Measurements from ENCODE around the gene RPTN.
"Not testable (repeated sequence)": the region's sequence is repeated elsewhere in the genome, so short reads cannot be mapped to it uniquely, and the experiment has no call there.

RPTN gene

DNA sequence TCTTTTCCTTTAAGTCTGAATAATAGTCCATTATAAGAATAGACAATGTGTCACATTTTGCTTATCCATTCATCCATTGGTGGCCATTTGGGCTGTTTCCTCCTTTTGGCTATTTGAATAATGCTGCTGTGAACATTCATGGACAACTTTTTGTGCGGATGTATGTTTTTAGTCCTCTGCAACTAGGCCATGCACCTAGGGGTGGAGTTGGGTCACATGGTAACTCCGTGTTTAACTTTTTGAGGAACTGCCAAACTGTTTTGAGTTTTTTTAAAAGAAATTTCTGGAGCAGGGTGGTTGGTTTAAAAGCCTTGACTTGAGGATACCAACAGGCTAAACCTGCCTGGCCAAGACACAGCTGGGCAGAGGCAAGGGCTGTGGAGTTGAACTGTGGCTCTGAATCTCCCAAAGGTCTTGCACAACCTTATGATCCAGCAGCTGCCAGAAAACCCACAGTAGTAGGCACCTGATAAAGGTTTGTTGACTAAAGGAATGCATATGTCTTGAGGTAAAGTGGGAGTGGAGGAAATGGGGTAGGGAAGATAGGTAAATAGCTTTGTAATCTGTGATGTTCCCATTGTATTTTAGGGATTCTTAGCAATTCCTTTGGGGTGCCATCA is 5.6 kb upstream of the RPTN start:
- DNase-seq, result no peak

DNA sequence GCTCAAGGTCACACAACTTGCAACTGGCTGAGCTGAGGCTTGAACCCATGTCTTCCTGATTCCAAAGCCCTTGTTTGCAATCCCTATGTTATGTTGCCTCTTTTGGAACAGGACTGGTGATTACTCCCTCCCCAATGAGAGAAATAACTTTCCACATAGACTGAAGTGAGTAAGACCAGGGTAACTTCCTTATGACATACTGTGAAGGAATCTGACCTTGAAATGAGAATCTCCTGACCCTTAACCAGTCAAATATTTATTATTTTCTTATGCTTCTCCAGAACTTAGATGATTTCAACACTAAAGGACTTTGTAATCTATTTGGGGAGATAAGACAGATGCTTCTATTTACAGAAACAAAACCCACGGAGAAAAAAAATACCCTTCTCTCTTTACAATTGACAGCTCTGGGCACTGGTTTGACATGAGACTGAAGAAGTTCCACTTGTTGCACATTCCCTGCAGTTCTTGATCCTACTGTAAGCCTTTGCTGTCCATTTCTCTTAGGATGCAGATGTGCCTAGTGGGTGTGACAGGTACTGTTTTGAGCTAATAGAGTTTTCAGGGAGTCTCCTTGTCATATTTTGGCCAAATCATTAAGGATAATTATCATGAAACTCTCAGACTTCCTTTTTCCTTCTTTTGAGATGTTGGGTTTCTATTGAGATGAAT is 3.9 kb upstream of the RPTN start:
- no peak for DNase-seq

DNA sequence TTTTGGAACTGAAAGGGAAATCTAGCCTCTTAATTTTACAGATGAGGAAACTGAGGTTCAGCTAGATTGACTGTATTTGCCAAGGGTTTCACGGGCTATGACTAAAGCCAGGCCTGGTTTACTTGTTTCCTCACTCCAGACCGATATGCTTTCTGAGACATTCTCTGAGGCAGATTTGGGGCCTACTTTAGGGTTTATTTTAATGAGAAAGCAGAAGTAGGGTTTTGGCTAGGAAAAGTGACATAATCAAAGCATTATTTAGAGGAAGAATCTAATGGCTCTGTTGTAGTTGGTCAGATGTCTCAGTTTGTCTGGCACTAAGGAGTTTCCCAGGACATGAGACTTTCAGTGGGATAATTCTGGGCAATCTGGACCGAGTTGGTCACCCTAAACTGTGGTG is 1.5 kb upstream of the RPTN start:
- no peak for DNase-seq

DNA sequence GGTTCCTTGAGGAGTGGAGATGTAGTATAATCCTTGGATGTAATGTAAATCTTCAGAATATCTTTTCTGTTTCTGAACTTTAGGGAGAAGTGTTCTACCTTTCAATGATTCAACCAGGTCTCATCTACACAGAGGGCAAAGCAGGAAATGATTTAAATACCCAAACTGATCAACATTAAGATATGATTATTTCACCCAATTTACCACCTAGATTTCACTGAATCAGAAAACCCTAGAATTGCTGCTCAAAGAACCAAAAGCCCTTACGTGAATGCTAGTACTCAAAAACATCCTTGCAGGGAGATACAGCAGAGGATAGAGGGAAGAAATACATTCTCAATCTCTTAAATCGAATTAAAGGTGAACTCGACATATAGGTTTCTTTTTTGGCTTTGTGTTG is 5.0 kb downstream of the RPTN start:
- DNase-seq, result no peak

DNA sequence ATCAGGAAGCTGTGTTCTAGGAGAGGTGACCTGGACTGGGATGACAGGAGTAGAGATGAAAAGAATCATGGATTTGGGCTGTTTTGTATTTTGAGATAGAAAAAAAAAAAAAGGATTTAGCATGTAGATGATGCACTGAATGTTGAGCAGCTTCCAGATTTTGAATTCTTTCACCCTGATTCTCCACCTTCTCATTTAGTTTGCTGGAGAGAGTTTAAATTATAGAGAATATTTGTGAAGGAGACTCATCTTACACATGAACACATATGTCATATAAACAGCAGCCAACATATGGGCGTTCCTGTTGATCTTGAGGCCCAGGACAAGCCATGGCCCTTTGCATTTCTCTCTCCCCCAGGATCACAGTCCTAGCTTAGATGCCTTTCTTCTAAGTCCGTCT is 7.4 kb downstream of the RPTN start:
- no peak for DNase-seq

DNA sequence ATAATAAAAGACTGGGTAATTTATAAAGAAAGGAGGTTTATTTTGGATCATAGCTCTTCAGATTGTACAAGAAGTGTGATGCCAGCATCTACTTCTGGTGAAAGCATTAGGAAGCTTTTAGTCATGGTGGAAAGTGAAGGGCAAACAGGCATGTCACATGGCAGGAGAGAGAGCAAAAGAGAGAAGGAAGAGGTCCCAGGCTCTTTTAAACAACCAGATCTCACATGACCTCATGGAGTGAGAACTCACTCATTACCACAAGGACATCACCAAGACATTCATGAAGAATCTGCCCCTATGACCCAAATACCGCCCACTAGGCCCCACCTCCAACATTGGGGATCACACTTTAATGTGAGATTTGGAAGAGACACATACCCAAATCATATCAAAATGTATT is 10.0 kb downstream of the RPTN start:
- DNase-seq, result no peak

DNA sequence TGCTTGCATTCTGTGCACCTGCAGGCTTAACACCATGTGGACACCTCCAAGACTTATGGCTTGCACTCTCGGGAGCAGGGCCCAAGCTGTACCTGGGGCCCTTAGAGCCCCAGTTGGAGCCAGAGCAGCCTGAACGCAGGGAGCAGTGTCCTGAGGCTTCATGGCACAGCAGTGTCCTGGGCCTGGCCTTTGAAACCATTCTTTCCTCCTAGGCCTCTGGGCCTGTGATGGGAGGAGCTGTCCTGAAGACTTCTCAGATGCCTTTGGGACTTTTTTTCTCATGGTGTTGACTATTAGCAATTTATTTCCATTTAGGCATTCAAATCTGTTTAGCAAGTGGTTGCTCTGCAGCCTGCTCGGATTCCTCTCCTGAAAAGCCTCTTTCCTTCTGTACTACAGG is 11.0 kb downstream of the RPTN start:
- DNase-seq, result no peak

DNA sequence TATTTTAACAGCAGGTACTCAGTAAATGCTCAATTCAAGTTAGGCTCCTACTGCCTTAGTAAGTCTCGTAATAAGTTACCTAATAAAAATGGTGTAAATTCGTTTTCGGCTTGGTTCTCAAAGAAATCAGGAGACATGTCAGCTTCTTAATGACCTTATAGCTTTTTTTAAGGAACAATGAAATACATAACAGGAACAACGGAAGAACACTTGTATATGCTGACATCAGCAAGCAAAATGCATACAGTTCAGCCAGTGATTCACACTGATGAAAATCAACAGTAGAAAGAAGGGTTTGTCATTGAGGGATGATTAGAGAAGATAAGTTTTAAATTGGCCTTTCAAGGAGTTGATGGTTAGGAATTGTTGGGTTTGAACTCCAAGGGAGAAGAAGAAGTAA is 13.3 kb downstream of the RPTN start:
- DNase-seq, result no peak

DNA sequence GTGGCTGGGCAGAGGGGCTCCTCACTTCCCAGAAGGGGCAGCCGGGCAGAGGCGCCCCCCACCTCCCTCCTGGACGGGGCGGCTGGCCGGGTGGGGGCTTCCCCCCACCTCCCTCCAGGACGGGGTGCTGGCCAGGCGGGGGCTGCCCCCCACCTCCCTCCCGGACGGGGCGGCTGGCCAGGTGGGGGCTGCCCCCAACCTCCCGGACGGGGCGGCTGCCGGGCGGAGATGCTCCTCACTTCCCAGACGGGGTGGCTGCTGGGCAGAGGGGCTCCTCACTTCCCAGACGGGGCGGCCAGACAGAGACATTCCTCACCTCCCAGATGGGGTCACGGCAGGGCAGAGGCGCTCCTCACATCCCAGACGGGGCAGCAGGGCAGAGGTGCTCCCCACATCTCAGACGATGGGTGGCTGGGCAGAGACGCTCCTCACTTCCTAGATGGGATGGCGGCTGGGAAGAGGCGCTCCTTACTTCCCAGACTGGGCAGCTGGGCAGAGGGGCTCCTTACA is 14.3 kb downstream of the RPTN start:
- not testable (repeated sequence) for DNase-seq

DNA sequence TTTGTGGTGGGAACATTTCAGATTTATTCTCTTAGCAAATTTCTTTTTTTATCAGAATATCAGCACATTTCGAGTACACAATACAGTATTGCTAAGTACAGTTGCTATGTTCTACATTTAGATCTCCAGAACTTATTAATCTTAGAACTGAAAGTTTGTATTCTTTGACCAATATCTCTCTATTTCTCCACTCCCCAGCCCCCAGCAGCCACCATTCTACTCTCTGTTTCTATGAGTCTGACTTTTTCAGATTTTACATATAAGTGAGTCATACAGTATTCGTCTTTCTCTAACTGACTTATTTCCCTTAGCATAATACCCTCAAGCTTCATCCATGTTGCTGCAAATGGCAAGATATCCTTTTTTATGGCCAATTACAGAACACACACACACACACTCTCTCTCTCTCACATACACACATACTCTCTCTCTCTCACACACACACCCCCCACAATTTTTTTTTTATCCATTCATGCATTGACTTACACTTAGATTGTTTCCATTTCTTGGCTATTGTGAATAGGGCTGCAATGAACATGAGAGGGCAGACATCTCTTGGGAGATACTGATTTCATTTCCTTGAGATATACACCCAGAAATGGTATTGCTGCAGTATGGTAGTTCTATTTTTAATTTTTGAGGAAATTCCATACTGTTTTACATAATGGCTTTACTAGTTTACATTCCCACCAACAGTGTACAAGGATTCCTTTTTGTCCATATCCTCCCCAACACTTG is 15.7 kb downstream of the RPTN start:
- DNase-seq, result no peak

DNA sequence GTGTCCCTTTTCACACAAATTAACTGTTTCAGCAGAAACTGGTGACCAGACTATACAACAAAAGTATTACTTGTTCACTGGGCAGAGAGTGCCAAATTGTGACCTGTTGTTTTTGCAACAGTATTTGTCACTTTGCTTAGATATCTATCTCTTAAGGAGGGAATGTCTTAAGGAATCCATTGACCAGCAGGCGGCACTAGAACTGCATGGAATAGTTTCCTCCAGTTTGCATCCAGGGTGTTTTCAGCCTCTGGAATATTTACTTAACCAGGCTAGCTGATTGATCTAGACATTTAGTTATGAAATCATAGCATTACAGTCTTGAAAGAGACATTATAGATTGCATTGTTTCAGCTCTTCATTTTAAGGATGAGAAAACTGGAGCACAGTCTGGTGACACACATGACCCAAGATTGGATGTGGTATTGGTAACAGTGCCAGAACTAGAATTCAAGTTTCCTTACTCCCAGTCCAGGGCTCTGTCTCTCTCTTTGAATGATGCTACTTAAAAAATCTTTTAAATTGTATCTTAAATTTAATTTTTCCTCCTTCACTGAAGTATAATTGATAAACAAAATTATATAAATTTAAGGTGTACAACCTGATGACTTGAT is 16.9 kb downstream of the RPTN start:
- peak; percentile 5 for DNase-seq

DNA sequence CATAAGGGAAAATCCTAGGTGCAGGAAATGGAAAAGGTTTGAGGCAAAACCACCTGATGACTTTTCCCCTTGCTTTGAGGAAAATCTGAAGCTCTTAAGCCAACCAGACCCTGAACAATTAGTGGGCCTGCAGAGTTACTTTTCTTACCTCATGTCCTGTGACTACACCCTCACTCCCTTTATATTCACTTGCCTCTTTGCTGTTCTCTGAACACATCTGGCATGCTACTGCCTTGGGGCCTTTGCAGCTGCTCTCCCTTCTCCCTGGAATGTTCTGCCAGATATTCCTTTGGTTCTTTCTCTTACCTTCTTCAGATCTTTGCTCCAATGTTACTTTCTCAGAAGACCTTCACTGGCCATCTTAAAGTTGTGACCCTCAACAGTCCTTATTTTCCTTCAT is 21.8 kb downstream of the RPTN start:
- no peak for DNase-seq

DNA sequence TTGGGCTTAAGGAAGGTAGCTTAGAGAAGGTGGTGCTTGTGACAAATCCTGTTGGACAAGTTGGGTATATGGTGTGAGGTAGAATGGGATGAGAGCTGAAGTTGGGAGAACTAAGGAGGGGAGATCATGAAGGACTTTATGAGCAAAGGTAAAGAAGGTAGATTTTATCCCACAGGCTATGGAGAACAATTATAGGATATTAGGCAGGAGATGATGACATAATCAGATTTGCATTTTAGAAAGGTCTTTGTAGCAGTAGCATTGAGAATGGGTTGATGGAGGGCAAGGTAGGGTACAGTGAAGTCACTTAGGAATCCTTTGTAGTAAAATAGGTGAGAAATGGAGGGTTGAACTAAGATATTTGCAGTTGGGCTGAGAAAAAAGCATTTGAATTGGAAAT is 28.8 kb downstream of the RPTN start:
- no peak for DNase-seq

DNA sequence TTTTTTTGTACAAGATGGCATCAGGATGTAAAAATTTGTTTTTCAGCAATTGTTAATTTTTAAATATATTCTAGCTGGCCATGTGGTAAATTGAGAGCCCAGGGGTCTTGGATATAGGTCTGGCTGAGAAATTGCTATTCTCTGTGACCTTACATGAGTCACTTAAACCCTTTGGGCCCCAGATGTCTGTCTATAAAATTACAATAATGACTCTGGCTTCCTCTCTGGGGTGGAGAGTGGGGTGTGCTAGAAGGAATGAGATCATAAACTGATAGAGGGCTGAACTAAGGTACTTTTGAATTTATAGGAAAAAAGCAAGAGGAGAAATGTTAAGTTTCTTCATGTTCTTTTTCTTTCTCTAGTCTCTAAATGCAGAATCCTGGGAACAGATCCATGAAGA is 31.4 kb downstream of the RPTN start:
- DNase-seq, result no peak

DNA sequence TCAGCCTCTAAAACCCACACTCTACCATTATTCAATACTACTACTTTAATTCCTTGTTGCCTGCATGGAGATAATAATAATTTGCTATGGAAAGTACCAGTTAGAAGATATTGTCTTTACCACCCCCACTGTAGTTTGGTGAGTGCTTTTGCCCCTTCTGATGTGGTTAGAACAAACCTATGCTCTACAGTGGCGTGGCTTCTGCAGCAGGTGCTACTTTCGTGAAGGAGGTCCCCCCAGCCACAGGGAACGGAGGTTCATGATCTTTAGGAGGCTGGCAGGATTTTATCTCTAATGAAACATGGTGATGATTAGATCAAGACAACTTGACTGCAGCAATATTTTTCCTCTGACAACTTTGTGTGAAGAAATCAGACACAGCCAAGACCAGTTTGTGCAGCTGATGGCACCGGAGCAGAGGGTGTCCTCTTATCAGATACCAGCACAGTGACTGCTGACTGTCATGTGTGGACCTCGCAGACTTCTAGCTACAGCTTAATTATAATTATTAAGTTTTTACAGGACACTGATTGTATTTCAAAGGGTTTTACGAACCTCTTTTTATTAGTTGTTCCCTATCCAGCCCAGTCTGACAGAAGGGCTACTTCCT is 33.1 kb downstream of the RPTN start:
- DNase-seq, result no peak

DNA sequence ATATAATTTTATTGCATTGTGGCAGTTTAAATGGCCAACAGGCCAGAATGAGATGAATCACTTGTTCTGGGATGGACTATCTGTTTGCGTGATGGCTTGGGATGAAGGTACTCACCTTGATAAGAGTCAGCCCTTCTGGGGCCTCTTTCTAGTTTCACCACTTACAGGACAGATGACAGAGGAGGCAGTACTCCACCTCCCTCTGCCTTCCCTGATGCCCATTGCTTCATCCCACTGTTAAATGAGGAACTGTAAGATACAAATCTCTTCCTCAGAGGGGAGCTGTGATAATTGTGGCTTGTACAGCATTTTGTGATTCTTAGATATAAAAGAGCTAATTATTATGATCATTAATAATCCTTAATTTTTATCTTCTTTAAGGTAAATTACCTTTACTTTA is 40.1 kb downstream of the RPTN start:
- DNase-seq, result no peak

DNA sequence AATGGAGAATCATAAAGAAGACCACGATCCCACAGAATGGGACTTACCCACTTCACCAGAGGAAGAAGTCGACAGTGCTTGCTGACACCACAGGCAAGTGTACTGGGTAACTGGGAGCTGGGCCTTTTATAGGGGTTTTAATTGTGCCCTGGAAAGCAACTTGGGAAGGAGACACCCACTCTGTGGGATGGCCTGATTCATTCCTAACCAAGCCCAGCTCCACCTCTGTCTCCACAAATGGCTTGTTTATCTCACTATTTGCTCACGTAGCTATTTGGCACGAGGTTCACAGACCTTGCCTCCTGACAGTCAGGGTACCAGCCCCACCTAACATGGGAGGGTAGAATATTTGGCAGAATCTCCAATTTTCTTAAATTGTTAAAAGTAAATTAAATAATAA is 43.7 kb downstream of the RPTN start, which contains the start of gene TCHH:
Gene TCHH, minus strand, starts transcription at position 101 of the 400 bp plus-strand sequence. CDS start 1,364 bp downstream, outside the sequence.
- no peak for DNase-seq

DNA sequence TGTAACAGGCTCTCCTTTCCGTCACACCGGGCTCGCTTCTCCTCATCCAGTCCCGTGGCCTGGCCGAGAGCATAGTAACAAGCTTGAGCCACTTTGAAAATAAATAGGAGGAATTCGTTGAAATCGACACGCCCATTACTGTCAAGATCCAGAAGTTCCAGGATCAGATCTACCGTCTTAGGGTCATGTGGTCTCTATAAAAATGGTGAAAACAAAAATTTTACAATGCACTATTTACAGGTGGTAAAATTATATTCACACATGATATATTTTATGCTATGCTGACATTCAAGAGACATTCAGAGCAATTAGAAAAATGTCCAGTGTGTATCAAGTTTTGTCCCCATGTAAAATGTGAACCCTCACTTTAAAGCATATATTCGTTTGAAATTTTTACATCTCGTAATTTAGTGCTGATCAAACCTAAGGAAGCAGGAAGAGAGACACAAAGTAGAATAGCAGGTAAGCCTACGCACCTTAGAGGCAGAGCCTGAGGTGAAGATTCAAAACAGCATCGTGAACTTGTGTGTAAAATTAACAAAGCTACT is 46.1 kb downstream of the RPTN start:
- DNase-seq, result no peak

DNA sequence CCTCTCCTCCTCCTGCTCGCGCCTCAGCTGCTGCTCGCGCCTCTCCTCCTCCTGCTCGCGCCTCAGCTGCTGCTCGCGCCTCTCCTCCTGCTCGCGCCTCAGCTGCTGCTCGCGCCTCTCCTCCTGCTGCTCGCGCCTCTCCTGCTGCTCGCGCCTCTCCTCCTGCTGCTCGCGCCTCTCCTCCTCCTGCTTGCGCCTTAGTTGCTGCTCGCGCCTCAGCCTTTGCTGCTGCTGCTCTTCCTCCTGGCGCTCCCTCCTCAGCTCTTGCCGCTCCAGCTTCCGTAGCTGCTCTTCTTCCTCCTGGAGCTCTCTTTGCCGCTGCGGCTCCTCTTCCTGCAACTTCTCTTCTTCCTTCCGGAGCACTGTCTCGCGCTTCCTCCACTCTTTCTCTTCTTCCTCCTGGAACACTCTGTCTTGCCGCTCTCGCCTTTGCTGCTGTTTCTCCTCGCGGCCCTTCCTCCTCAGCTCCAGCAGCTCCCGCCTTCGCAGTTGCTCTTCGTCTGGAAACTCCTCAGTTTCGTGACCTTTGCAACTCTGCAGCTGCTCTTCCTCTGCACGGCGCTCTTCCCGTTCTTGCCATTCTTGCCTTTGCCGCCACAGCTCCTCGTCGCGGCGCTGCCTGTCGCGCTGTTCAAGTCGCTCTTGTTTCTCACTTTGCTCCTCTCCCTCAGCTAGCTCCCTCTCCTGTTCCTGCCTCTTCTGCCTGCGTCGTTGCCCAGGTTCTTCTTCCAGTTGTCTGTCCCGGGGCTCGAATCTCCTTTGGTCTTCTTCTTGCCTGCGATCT is 46.7 kb downstream of the RPTN start:
- no peak for DNase-seq

DNA sequence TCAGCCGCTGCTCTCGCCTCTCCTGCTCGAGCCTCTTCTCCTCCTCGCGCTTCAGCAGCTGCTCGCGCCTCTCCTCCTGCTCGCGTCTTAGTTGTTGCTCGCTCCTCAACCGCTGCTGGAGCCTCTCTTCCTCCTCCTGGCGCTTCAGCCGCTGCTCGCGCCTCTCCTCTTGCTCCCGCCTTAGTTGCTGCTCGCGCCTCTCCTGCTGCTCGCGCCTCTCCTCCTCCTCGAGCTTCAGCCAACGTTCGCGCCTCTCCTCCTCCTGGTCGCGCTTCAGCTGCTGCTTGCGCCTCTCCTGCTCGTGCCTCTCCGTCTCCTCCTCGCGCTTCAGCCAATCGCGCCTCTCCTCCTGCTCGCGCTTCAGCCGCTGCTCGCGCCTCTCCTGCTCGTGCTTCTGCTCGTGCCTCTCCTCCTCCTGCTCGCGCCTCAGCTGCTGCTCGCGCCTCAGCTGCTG is 47.5 kb downstream of the RPTN start:
- DNase-seq, result peak; percentile 5

DNA sequence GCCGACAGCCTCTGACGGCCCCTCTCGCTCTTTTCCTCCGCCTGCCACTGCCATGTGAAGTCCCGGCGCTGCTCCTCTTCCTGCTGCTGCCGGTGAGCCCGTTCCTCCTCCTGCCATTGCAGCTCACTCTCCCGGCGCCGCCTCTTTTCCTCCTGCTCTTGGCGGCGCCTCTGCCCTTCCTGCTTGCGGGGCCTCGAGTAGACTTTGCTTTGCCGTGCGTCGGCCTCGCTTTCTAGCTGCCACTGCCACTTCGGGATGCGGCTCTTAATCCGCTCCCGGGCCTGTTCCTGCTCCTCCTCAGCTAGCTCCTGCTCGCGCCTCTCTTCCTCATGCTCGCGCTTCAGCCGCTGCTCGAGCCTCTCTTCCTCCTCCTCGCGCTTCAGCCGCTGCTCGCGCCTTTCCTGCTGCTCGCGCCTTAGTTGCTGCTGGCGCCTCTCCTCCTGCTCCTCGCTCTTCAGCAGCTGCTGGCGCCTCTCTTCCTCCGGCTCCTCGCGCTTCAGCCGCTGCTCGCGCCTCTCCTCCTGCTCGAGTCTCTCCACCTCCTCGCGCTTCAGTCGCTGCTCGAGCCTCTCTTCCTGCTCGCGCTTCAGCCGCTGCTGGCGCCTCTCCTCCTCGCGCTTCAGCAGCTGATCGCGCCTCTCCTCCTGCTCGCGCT is 48.0 kb downstream of the RPTN start:
- DNase-seq, result no peak

Data from NCI-H1092 treated with DMSO at 0.1 percent for 48 hours (cell line).